Stomach (tissue), 9 donors: ENCODE results near the gene AXL. TPM values are rescaled to one million over a fixed set of nuclear protein-coding genes. Genes with fewer than 3 reads are reported as not detected.

Experiments
- DNase-seq, 2 donors: peaks; one replicate each; pipeline versions ENCODE4 v3.0.0 to v3.0.0-alpha.2; 2013 to 2019
- H3K27ac ChIP-seq, 5 donors: fragments of 200-600 bp in 4 of 5; sonication (generic) in 4 of 5; one replicate each; pipeline ENCODE4 v1.5.1; 2013 to 2019; ENCODE audit warnings: mild to moderate bottlenecking in 1 of 5, moderate library complexity in 1 of 5
- H3K27me3 ChIP-seq, 3 donors: fragments of 200-600 bp; sonication (generic); one replicate each; pipeline ENCODE4 v1.5.1; 2017 to 2019; ENCODE audit warnings: mixed run types in 1 of 3
- H3K36me3 ChIP-seq, 4 donors: fragments of 200-600 bp; sonication (generic); 1 replicate in 3 of 4; 2 replicates in 1 of 4; pipeline ENCODE4 v1.5.1; 2016 to 2019
- H3K4me1 ChIP-seq, 4 donors: fragments of 200-600 bp; sonication (generic); one replicate each; pipeline ENCODE4 v1.5.1; 2016 to 2019
- H3K4me3 ChIP-seq, 4 donors: fragments of 200-600 bp; sonication (generic) in 3 of 4; one replicate each; pipeline ENCODE4 v1.5.1; 2016 to 2019; ENCODE audit warnings: mild to moderate bottlenecking in 1 of 4
- H3K9me3 ChIP-seq, 4 donors: fragments of 200-600 bp; sonication (generic); one replicate each; pipeline ENCODE4 v1.5.1; 2016 to 2019
- CTCF ChIP-seq, 7 experiments: fragments of 450-650 bp in 4 of 7; fragments of 200-600 bp in 3 of 7; sonication (generic) in 3 of 7; IDR thresholded peaks; one replicate each; pipeline ENCODE4 v1.5.1; 2016 to 2019; ENCODE audit warnings: antibody characterized with exemption in 7 of 7, control low read depth in 2 of 7, mild to moderate bottlenecking in 1 of 7
- EP300 ChIP-seq: sonication (generic); formaldehyde crosslinking; IDR thresholded peaks from one replicate; pipeline ENCODE4 v1.6.1; 2017; ENCODE audit warnings: antibody characterized with exemption
- POLR2A ChIP-seq, 4 donors: fragments of 450-650 bp; IDR thresholded peaks; one replicate each; pipeline ENCODE4 v1.6.1; 2016; ENCODE audit warnings: antibody characterized with exemption in 4 of 4, control low read depth in 2 of 4, mild to moderate bottlenecking in 1 of 4, moderate library complexity in 1 of 4
- POLR2AphosphoS5 ChIP-seq, 3 donors: sonication (generic); formaldehyde crosslinking; IDR thresholded peaks; one replicate each; pipeline ENCODE4 v1.6.1; 2016; ENCODE audit warnings: antibody characterized with exemption in 3 of 3
- WGBS, 5 donors: extraction: QIAGEN DNeasy Blood & Tissue Kit in 3 of 5; methylation state at CpG; one replicate each; pipeline versions ENCODE4 v1.1.5 to v1.1.7; 2013 to 2018; 5-methylcytosine and 5-hydroxymethylcytosine counted together
- intact Hi-C: fragments of 100-400 bp; cut with DNase I; formaldehyde crosslinking; loops from one replicate; pipeline ENCODE4 v1.15.1; 2023; ENCODE audit warnings: low total_unique reads
- polyA plus RNA-seq, 3 donors: library from polyadenylated mRNA; stranded (reverse); fragments of 200-250 nt; gene quantifications; one replicate each; pipeline ENCODE4 v1.2.3, GENCODE V29; 2013
- total RNA-seq, 5 donors: library from RNA; depleted of rRNA; stranded (reverse); fragments of >200 nt; gene quantifications; one replicate each; pipeline versions ENCODE4 v1.1.0 to v1.2.3, GENCODE V29; 2014 to 2016
- donor health status: healthy with polysubstance abuse.
- donor health status: Bipolar disorder and iron deficiency.
- donor health status: healthy.

AXL gene
- total and polyA plus RNA-seq, 8 donors, result 6.1 to 48.7 (median 22.8) TPM

GRCh38 chr19:41269055-41269454, 50.0 kb downstream of the AXL start:
- peaks cover 60 to 69% (median 64%) of the 10 kb centered on the region in 4 donors for H3K36me3 ChIP-seq
- DNase-seq, result no peak
- H3K4me3 ChIP-seq, result no peak overlapping the region

GRCh38 chr19:41269571-41269970, 50.5 kb downstream of the AXL start:
- Histone ChIP-seq H3K27me3 (no peaks in the 10 kb centered on the region), H3K4me3 (no peak overlapping the region), H3K27ac (no peak overlapping the region), H3K9me3 (no peaks in the 10 kb centered on the region), H3K36me3 (peaks cover 65 to 74% (median 70%) of the 10 kb centered on the region in 4 donors), H3K4me1 (peaks cover 22 to 33% (median 27%) of the 10 kb centered on the region in 4 donors)
- intact Hi-C loops, result loop anchor here (10.0 kb wide), 1 partner anchor 45 kb away; the partner anchor contains the start of gene CCDC97
- no peak for TF ChIP-seq EP300
- no peak for TF ChIP-seq CTCF (IDR thresholded peaks at IDR 0.05)
- TF ChIP-seq POLR2AphosphoS5 (IDR thresholded peaks at IDR 0.05), result no peak
- no peak for TF ChIP-seq POLR2A (IDR thresholded peaks at IDR 0.05)
- DNase-seq, result no peak
- WGBS, 5 donors, result 89 to 99% (median 95%) methylated on average over 5 of the region's 5 CpGs

More at GRCh38 chr19:41269055-41269454, 50.0 kb downstream of the AXL start:
- H3K4me1 ChIP-seq, result peaks cover 22 to 33% (median 27%) of the 10 kb centered on the region in 4 donors
- intact Hi-C loops, result loop anchor here (10.0 kb wide), 1 partner anchor 46 kb away; the partner anchor contains the start of gene CCDC97
- WGBS, 5 donors, result 94 to 96% (median 95%) methylated on average over 2 of the region's 2 CpGs
- no peaks in the 10 kb centered on the region for H3K9me3 ChIP-seq
- TF ChIP-seq CTCF (IDR thresholded peaks at IDR 0.05) (no peak), EP300 (no peak), POLR2A (IDR thresholded peaks at IDR 0.05) (no peak), POLR2AphosphoS5 (IDR thresholded peaks at IDR 0.05) (no peak)
- H3K27me3 ChIP-seq, result no peaks in the 10 kb centered on the region
- H3K27ac ChIP-seq, result no peak overlapping the region

GRCh38 chr19:41273076-41273475, 54.1 kb downstream of the AXL start:
- H3K36me3 ChIP-seq, result peaks cover 96 to 100% (median 100%) of the 10 kb centered on the region in 4 donors
- no peak for DNase-seq
- H3K9me3 ChIP-seq, result no peaks in the 10 kb centered on the region
- H3K27me3 ChIP-seq, result no peaks in the 10 kb centered on the region
- no peak overlapping the region for H3K27ac ChIP-seq
- 77 to 91% (median 87%) methylated on average over 5 to 6 of the region's 6 CpGs for WGBS, 5 donors
- peaks cover 0 to 3% (median under 1%) of the 10 kb centered on the region in 4 donors for H3K4me1 ChIP-seq
- TF ChIP-seq POLR2A (IDR thresholded peaks at IDR 0.05) (no peak), EP300 (no peak), POLR2AphosphoS5 (IDR thresholded peaks at IDR 0.05) (no peak), CTCF (IDR thresholded peaks at IDR 0.05) (no peak)
- H3K4me3 ChIP-seq, result no peak overlapping the region
- intact Hi-C loops, result no loop called here

GRCh38 chr19:41274802-41275201, 55.8 kb downstream of the AXL start:
- intact Hi-C loops, result no loop called here
- no peak for DNase-seq
- peaks cover 96 to 100% (median 100%) of the 10 kb centered on the region in 4 donors for H3K36me3 ChIP-seq
- 92 to 96% (median 93%) methylated on average over 5 of the region's 5 CpGs for WGBS, 5 donors
- H3K27me3 ChIP-seq, result no peaks in the 10 kb centered on the region
- TF ChIP-seq CTCF (IDR thresholded peaks at IDR 0.05) (no peak), POLR2A (IDR thresholded peaks at IDR 0.05) (no peak), EP300 (no peak), POLR2AphosphoS5 (IDR thresholded peaks at IDR 0.05) (no peak)
- H3K4me1 ChIP-seq, result no peaks in the 10 kb centered on the region
- no peak overlapping the region for H3K4me3 ChIP-seq
- no peaks in the 10 kb centered on the region for H3K9me3 ChIP-seq
- no peak overlapping the region for H3K27ac ChIP-seq
